Stimulated activated naive CD8-positive, alpha-beta T cell treated with anti-CD3 and anti-CD28 coated beads, Interleukin-15, Interleukin-2, amounts not matched to agents 100 ng/mL and 50 ng/mL, for 24 hours (primary cell): ENCODE data around the gene CDK12.

ENCODE experiments used
- H3K27ac Mint-ChIP-seq: one replicate; pipeline ENCODE4 v1.8.0; 2021; ENCODE audit warnings: mild to moderate bottlenecking, mixed read lengths
- H3K27me3 Mint-ChIP-seq: one replicate; pipeline ENCODE4 v1.8.0; 2021; ENCODE audit warnings: mixed read lengths
- H3K36me3 Mint-ChIP-seq: one replicate; pipeline ENCODE4 v1.8.0; 2021; ENCODE audit warnings: low read depth, mixed read lengths
- H3K4me1 Mint-ChIP-seq: one replicate; pipeline ENCODE4 v1.8.0; 2021; ENCODE audit warnings: low read depth, mixed read lengths
- H3K4me3 Mint-ChIP-seq: one replicate; pipeline ENCODE4 v1.8.0; 2021; ENCODE audit warnings: mild to moderate bottlenecking, mixed read lengths
- H3K9me3 Mint-ChIP-seq: one replicate; pipeline ENCODE4 v1.8.0; 2021; ENCODE audit warnings: mixed read lengths

CDK12 gene

DNA sequence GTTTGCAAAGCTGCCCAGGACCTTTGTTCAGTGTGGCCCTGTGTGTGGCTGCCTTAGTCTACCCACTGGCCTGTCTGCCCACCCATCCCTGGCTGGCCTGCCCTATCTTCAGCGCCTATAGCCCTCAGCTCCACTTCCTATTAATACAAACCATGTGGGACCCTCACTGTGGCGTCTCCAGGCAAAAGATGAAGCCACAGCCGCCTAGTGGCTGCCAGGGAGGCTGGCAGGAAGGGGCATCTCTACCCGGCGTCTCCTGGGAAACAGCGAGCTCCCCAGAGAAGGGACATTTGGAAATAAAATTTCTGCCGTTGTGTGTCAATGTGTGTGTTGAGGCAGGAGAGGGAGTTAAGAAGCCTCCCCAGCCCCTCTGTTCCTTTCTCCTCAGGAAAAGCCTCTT is 114.9 kb downstream of the CDK12 start:
- Mint-ChIP-seq H3K4me3 (no peak overlapping the region), H3K27ac (no peak overlapping the region), H3K27me3 (peaks cover 13% of the 10 kb centered on the region), H3K4me1 (peaks cover 3% of the 10 kb centered on the region), H3K9me3 (peaks cover 1% of the 10 kb centered on the region), H3K36me3 (peaks cover 13% of the 10 kb centered on the region)

DNA sequence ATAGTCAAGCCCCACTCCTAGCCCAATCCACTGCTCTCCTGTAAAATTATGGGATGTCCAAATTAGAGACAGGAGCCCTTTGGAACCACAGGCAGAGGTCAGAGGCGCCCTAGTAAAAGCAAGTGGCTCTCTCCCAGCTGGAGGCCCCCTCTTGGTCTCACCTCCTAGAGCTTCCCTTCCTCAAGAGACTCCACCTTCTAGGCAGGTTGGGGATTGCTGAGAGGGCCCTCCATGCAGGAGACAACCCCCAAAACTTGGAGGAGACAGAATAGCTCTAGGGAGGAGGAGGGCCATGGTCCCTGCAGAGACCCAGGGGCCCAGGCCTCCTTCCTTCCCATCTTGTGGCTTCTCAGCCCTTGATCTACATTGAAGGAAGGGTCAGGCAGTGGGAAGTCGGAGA is 117.0 kb downstream of the CDK12 start:
- H3K4me3 Mint-ChIP-seq, result no peak overlapping the region
- no peaks in the 10 kb centered on the region for H3K36me3 Mint-ChIP-seq
- H3K9me3 Mint-ChIP-seq, result no peaks in the 10 kb centered on the region

DNA sequence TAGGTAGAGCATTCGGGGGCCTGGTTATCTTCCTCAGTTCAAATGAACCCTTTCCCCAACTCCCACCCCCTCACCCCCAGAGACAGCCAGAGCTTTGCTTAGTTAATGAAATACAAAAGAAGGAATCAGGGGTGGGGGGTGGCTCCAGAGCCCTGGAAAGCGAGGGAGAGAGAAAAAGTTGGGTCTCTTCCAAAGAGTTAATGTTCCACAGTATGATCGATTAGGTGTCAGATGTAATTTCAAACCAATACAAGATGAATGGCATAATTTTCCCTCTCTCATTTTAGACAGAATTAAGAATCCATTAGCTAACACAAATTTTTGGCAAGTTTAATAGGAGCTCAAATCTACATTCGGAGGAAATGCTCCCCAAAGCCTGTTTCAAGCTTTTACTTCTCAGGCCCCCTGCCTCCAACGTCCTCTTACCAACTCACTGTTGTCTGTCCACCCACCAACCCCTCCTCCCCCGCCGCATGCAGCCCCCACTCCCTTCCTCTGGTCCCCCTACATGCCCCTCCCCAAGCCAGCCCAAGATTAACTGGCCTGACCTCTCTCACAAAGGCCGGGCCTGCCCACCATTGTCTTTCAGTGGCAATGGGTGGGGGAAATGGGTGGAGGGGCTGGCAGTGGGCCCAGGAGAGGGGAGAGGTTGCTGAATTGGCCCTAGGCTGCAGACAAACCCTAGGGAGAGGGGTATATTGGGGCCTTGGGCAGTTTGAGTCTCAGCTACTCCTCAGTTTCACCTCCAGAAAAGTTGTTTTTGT is 118.2 kb downstream of the CDK12 start:
- H3K27ac Mint-ChIP-seq, result no peak overlapping the region
- no peaks in the 10 kb centered on the region for H3K9me3 Mint-ChIP-seq
- no peak overlapping the region for H3K4me3 Mint-ChIP-seq
- peaks cover 8% of the 10 kb centered on the region for H3K27me3 Mint-ChIP-seq
- no peaks in the 10 kb centered on the region for H3K36me3 Mint-ChIP-seq
- no peaks in the 10 kb centered on the region for H3K4me1 Mint-ChIP-seq

More for the DNA sequence above, 117.0 kb downstream of the CDK12 start:
- H3K27me3 Mint-ChIP-seq, result peaks cover 13% of the 10 kb centered on the region
- no peak overlapping the region for H3K27ac Mint-ChIP-seq
- H3K4me1 Mint-ChIP-seq, result peaks cover 3% of the 10 kb centered on the region

DNA sequence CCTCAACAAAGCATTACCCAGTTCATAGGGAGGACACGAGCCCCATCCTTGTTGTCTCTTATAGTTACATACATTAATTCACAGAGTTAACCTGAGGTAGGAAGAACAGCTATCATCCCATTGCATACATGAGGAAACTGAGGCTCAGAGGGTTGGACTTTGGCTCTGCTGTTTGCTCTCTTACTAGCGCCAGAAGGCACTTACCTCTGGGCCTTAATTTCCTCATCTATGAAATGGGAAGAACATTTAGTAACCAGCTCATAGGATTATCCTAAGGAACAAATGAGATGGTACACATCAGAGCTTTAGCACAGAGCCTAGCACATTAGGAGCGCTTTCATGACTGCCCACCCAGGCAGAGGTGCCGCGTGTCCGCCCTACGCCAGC is 118.8 kb downstream of the CDK12 start:
- peaks cover 3% of the 10 kb centered on the region for H3K27me3 Mint-ChIP-seq
- no peaks in the 10 kb centered on the region for H3K4me1 Mint-ChIP-seq

DNA sequence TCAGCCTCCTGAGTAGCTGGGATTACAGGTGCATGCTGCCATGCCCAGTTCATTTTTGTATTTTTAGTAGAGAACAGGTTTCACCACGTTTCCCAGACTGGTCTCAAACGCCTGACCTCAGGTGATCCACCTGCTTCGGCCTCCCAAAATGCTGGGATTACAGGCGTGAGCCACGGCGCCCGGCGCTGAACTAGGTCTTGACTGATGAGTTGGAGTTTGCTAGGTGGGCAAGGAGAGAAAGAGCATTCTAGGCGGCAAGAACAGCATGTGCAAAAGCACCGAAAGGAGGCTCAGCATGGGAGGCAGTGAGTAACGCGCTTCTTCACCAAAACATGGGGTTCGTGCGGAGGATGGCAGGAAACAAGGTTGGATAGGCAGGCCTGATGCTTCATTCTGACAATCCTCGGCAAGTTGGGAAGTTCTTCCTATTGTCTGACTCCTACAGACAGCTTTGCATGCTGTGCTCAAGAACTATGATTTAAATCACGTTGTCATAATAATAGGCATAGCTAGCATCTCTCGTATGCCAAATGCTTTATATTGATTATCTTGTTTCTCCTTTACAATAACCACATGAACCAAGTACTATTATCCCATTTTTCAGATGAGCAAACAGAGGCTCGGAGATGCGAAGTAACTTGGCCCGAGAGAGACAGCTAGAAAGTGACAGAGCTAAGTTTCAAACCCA is 119.9 kb downstream of the CDK12 start:
- H3K27ac Mint-ChIP-seq, result no peak overlapping the region
- H3K9me3 Mint-ChIP-seq, result no peaks in the 10 kb centered on the region
- H3K36me3 Mint-ChIP-seq, result no peaks in the 10 kb centered on the region
- H3K27me3 Mint-ChIP-seq, result no peaks in the 10 kb centered on the region
- H3K4me1 Mint-ChIP-seq, result no peaks in the 10 kb centered on the region
- no peak overlapping the region for H3K4me3 Mint-ChIP-seq

More for the DNA sequence above, 118.8 kb downstream of the CDK12 start:
- no peaks in the 10 kb centered on the region for H3K36me3 Mint-ChIP-seq
- H3K27ac Mint-ChIP-seq, result no peak overlapping the region
- H3K9me3 Mint-ChIP-seq, result no peaks in the 10 kb centered on the region
- H3K4me3 Mint-ChIP-seq, result no peak overlapping the region

DNA sequence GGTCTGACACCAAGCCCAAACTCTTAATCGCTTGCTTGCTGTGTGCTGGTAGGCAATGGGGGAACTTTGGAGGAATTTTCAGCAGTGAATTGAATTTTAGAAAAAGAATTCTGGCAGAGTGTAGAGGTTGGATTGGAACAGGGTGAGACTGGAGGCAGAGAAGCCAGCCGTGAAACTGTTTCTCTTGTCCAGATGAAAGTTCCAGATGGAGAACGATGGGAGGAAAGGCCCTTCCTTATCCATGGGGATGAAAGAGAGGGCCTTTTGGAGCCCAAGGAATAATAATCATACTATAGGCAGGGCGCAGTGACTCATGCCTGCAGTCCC is 120.4 kb downstream of the CDK12 start:
- Mint-ChIP-seq H3K4me1 (no peaks in the 10 kb centered on the region), H3K9me3 (no peaks in the 10 kb centered on the region), H3K4me3 (no peak overlapping the region)

DNA sequence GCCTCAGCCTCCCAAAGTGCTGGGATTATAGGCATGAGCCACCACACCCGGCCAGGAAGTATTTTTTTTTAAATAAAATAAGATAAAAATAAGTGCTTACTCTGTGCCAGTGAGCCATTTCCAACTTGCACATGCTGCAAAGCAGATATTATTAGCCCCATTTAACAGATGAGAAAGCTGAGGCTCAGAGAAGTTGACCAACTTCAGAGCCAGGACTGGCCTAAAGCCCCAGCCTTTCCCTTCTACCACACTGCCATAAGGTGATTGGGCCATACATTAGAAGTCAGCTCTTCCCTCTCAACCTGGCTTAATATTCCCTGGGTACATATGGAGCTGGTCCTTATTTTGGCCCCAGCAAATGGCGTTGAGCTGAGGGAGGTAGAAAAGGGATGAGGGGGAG is 121.4 kb downstream of the CDK12 start:
- Mint-ChIP-seq H3K27ac (no peak overlapping the region), H3K36me3 (no peaks in the 10 kb centered on the region), H3K4me3 (no peak overlapping the region), H3K9me3 (no peaks in the 10 kb centered on the region), H3K27me3 (peaks cover 3% of the 10 kb centered on the region), H3K4me1 (no peaks in the 10 kb centered on the region)

More for the DNA sequence above, 120.4 kb downstream of the CDK12 start:
- peaks cover under 1% of the 10 kb centered on the region for H3K27me3 Mint-ChIP-seq
- no peaks in the 10 kb centered on the region for H3K36me3 Mint-ChIP-seq
- H3K27ac Mint-ChIP-seq, result no peak overlapping the region
